Muscle of leg (tissue), 11 donors: ENCODE data around the gene VCL. TPM values are rescaled to one million over a fixed set of nuclear protein-coding genes. Genes with fewer than 3 reads are reported as not detected.
A peak's percentile ranks its signal among the peaks of the same experiment; 100 is the strongest.

Experiments used
- DNase-seq: peaks from one replicate; pipeline ENCODE4 v3.0.0; 2013
- H3K27ac ChIP-seq: one replicate; pipeline ENCODE4 v1.5.1; 2013; ENCODE audit warnings: mild to moderate bottlenecking, low read length, control low read depth
- H3K27me3 ChIP-seq: one replicate; pipeline ENCODE4 v1.6.1; 2013; ENCODE audit warnings: low read length; ENCODE audit not compliant: control insufficient read depth, insufficient read depth
- H3K36me3 ChIP-seq: one replicate; pipeline ENCODE4 v1.6.1; 2013; ENCODE audit warnings: low read length; ENCODE audit not compliant: control insufficient read depth, insufficient read depth
- H3K4me1 ChIP-seq: one replicate; pipeline ENCODE4 v1.6.1; 2013; ENCODE audit warnings: low read length; ENCODE audit not compliant: control insufficient read depth, insufficient read depth
- H3K4me3 ChIP-seq: one replicate; pipeline ENCODE4 v1.5.1; 2013; ENCODE audit warnings: low read length, control low read depth
- H3K9me3 ChIP-seq: replicated peaks from 2 replicates; pipeline ENCODE4 v1.6.1; 2013; ENCODE audit warnings: low read depth, low read length; ENCODE audit not compliant: control insufficient read depth
- WGBS: methylation state at CpG from one replicate; pipeline ENCODE4 v1.1.5; 2013; ENCODE audit warnings: missing lambda C conversion rate; ENCODE audit not compliant: insufficient coverage; 5-methylcytosine and 5-hydroxymethylcytosine counted together
- polyA plus RNA-seq, 8 donors: library from polyadenylated mRNA; unstranded; fragments of 120-200 nt; gene quantifications; one replicate each; pipeline versions ENCODE4 v1.2.1 to v1.2.3, GENCODE V29; 2013; ENCODE audit warnings: inconsistent platforms in 1 of 8, low replicate concordance in 1 of 8; ENCODE audit not compliant: insufficient read length in 8 of 8, insufficient read depth in 1 of 8
- total RNA-seq: library from RNA; stranded (reverse); fragments of 120-200 nt; gene quantifications from one replicate; pipeline ENCODE4 v1.2.4, GENCODE V29; 2013

The VCL gene
- total and polyA plus RNA-seq, 9 donors, result 99.2 to 153 (median 124) TPM

DNA sequence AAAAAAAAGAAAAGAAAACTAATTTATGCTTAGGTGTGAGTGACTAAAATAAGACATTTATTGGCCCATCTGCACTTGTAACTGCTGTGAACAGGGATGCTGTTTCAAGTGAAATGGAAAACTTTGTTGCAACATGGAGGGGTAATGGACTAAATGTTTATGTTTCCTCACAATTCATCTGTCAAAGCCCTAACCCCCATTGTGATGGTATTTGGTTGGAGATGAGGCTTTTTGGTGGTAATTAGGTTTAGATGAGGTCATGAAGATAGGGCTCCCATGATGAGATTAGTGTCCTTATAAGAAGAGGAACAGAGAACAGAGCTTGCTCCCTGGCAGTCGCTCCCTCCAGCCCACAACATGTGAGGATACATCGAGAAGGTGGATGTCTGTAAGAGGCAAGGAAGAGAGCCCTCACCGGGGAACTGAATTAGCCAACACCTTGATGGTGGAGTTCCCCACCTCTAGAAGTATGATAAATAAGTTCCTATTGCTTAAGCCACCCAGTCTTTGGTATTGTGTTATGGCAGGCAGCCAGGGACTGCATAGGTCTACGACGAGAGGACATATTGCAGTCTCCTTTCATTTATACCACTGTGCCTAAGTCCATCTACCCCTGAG is 28.6 kb upstream of the VCL start:
- no peak overlapping the region for H3K27ac ChIP-seq
- H3K4me3 ChIP-seq, result no peak overlapping the region
- no peaks in the 10 kb centered on the region for H3K27me3 ChIP-seq
- no CpG with 5 or more reads among the region's 5 CpGs for WGBS
- H3K4me1 ChIP-seq, result peaks cover 34% of the 10 kb centered on the region
- DNase-seq, result no peak
- H3K36me3 ChIP-seq, result no peaks in the 10 kb centered on the region
- H3K9me3 ChIP-seq, result no peaks in the 10 kb centered on the region

DNA sequence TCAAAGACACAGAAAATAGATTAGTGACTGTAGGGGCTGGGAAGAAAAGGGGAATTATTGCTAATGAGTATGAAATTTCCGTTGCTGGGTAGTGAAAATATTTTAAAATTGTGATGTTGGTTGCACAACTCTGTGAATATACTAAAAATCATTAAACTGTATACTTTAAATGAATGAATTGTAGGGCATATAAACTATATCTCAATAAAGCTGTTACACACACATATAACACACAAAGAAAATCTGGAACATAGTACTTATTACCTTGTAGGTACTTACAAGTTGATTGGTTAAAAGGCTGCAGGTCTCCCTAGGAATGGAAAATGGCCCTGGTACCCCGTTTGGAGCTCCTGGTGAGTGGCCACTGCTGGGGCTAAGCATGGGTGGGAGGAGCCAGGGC is 27.1 kb upstream of the VCL start:
- no peaks in the 10 kb centered on the region for H3K9me3 ChIP-seq
- no peak overlapping the region for H3K4me3 ChIP-seq
- DNase-seq, result no peak
- peaks cover 23% of the 10 kb centered on the region for H3K4me1 ChIP-seq
- no CpG with 5 or more reads among the region's 2 CpGs for WGBS
- no peaks in the 10 kb centered on the region for H3K36me3 ChIP-seq
- no peaks in the 10 kb centered on the region for H3K27me3 ChIP-seq
- no peak overlapping the region for H3K27ac ChIP-seq

DNA sequence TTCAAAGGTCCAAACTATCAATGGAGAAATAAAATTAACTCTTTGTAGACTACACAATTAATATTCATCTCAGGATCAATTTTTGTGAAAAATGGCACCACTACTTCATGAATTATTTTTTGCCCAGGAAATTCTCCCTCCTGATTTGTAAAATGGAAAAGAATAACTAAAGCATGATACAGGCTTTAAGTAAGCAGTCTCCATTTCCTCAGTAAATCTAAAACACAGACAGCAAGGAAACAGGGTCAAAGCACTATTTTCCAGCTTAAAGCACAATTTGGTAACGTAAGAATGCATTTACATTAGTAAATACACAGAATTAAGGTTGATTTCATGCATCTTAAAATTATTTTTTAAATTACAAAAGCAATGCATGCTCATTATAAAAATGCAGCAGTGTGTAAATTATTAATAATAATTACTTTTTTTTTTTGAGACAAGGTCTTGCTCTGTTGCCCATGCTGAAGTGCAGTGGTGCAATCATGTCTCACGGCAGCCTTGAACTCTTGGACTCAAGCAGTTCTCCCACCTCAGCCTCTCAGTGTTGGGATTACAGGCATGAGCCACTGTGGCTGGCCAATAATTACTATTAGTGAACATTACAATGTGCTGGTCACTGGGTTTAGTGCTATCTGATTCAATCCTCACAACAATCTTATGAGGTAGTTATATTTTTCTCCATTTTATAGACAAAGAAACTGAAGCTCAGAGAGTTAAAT is 26.1 kb upstream of the VCL start:
- Histone ChIP-seq H3K4me1 (peaks cover 14% of the 10 kb centered on the region), H3K36me3 (no peaks in the 10 kb centered on the region), H3K27me3 (no peaks in the 10 kb centered on the region), H3K4me3 (no peak overlapping the region), H3K9me3 (no peaks in the 10 kb centered on the region), H3K27ac (no peak overlapping the region)
- no CpG with 5 or more reads among the region's 2 CpGs for WGBS
- peak; percentile 41 for DNase-seq

DNA sequence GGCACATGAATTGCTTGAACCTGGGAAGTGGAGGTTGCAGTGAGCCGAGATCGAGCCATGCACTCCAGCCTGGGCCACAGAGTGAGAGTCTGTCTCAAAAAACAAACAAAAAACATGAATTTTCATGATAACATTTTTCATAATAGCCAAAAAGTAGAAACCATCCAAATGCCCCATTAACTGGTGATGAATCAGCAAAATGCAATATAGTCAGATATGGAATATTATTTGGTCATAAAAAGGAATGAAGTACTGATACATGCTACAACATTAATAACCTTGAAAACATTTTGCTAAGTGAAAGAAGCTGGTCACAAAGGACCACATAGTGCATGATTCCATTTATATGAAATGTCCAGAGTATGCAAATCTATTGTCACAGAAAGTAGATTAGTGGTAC is 24.5 kb upstream of the VCL start:
- Histone ChIP-seq H3K36me3 (no peaks in the 10 kb centered on the region), H3K4me1 (no peaks in the 10 kb centered on the region), H3K27ac (no peak overlapping the region), H3K4me3 (no peak overlapping the region), H3K27me3 (no peaks in the 10 kb centered on the region), H3K9me3 (no peaks in the 10 kb centered on the region)
- no peak for DNase-seq
- WGBS, result no CpG with 5 or more reads among the region's 2 CpGs

DNA sequence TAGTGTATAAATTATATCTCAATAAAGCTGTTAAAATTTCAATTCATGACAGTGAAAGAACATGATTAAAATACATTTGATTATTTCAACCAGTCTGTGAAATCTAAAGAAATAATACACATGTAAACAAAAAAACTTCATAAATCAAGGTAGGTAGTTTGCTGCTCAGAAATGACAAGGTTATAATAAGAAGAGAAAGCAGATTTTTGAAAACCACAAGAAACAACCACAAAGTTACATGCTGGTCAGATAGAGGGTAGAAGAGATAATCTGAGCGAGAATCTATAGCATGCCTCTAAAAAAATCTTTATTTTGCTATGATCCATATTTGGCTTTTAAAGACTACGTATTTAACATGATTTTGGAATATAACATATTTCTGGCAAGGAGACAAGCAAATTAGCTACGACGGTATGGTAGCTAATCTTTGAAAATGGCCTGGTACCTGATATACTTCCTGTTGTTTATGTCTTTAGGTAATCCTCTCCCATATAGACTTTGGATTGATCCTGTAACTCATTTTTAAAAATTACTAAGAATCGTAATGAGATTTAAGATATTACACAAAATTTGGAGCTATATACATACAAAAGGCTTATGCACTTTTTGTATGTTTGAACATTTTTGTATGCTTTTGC is 23.5 kb upstream of the VCL start:
- no peaks in the 10 kb centered on the region for H3K9me3 ChIP-seq
- H3K4me3 ChIP-seq, result no peak overlapping the region
- no peak overlapping the region for H3K27ac ChIP-seq
- no peaks in the 10 kb centered on the region for H3K36me3 ChIP-seq
- H3K27me3 ChIP-seq, result no peaks in the 10 kb centered on the region
- no CpG with 5 or more reads among the region's 5 CpGs for WGBS
- no peaks in the 10 kb centered on the region for H3K4me1 ChIP-seq
- no peak for DNase-seq

DNA sequence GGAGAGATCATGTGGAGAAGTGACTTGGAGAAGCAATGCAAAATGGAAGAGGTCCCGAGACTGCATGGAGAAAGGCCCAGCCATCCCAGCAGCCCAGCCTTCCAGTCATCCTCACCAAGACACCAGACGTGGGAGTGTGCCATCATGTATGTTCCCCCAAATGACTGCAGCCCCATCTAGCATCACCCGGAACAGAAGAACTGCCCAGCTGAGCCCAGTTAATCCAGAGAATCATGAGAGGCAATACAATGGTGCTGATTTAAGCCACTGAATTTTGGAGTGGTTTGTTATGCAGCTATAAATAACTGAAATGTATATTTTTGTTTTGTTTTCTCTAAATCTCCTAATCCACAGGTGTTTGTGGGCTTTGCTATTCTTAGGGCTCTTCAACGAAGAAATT is 22.5 kb upstream of the VCL start:
- H3K27me3 ChIP-seq, result no peaks in the 10 kb centered on the region
- WGBS, result 100% methylated on average over 2 of the region's 4 CpGs

DNA sequence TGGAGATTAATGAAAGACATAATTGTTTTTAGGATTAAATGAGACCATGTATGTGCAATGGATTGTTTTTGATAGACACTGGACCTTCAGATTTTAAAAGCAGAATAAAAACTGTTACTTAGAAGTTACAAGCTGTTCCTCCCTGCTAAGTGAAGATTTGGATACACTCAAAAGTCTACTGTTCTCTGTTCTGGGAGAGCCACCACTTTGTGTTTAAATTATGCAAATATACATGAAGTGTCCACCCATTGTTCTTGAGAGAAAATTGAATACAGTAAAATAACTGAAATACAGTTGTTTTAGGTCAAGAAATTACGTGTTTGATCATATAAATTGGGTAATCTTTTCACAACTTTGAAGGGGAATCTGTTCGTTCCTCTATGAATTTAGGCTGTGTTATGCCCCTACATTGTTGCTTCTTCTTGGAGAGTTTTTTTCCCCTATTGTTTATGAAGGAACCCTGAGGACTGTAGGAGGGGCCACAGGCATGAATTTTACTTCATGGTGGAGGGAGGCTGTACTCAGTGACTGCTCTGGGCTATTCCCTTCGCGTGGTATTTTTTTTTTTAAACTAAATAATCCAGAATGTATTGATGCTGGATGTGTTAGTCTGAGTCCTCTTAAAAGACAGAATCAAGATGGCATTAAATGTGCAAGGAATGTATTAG is 18.6 kb upstream of the VCL start:
- H3K4me1 ChIP-seq, result no peaks in the 10 kb centered on the region
- no CpG with 5 or more reads among the region's 4 CpGs for WGBS

More for the DNA sequence above, 22.5 kb upstream of the VCL start:
- Histone ChIP-seq H3K4me1 (no peaks in the 10 kb centered on the region), H3K27ac (no peak overlapping the region), H3K9me3 (no peaks in the 10 kb centered on the region), H3K4me3 (no peak overlapping the region), H3K36me3 (no peaks in the 10 kb centered on the region)
- no peak for DNase-seq

DNA sequence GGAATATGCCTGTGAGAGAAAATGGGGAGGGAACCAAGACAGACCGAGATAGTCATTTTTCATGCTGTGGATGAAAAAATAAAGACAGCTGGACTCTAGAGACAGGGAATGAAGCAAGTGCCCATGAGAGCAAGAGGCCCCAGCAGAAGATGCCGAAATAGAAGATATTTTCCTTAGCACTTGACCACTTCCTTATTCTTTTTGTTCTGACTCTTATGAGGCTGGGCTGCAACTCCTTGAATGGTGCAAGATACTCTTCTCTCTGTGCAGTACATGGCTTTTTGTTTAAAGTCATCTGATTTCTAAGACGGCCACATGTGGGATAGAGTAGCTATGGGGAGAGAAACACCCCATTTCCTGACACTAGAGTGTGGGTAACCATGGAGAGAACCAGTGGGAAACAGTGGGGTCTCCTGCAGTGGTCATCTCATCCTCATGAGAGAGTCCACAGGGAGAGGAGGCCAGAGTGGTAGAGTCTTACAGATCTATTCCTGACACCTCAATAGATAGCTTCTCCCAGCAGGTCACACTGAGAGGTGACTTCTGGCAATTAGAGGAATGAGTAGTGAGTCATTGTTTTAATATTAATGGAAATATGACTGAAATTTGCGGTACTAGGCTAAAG is 18.0 kb upstream of the VCL start:
- H3K9me3 ChIP-seq, result no peaks in the 10 kb centered on the region
- no peak overlapping the region for H3K4me3 ChIP-seq
- H3K4me1 ChIP-seq, result no peaks in the 10 kb centered on the region
- H3K36me3 ChIP-seq, result no peaks in the 10 kb centered on the region
- no peak overlapping the region for H3K27ac ChIP-seq
- DNase-seq, result peak; percentile 38
- H3K27me3 ChIP-seq, result no peaks in the 10 kb centered on the region
- 44% methylated on average over 1 of the region's 4 CpGs for WGBS

More for the DNA sequence above, 18.6 kb upstream of the VCL start:
- Histone ChIP-seq H3K27ac (no peak overlapping the region), H3K4me3 (no peak overlapping the region), H3K27me3 (no peaks in the 10 kb centered on the region), H3K9me3 (no peaks in the 10 kb centered on the region), H3K36me3 (no peaks in the 10 kb centered on the region)
- DNase-seq, result no peak

DNA sequence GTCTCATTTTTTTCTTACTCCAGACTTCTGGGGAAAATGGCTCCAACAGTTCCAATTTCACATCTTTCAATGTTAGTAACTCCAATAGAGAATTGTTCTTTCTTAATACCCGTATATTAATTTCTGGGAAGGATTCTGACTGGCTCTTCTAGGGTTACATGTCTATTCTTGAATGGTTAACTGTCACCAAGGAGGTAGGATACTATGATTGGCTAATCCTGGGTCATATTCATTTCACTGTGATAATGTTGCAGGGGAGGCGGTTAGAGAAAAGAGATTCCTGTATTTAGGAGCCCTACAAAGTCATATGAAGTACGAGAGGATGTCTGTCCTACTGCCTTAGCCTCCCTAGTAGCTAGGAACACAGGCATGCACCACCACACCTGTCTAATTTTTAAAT is 16.1 kb upstream of the VCL start:
- no CpG with 5 or more reads among the region's 3 CpGs for WGBS
- H3K36me3 ChIP-seq, result no peaks in the 10 kb centered on the region
- no peaks in the 10 kb centered on the region for H3K4me1 ChIP-seq
- no peak for DNase-seq
- no peak overlapping the region for H3K27ac ChIP-seq
- no peaks in the 10 kb centered on the region for H3K9me3 ChIP-seq
- H3K27me3 ChIP-seq, result no peaks in the 10 kb centered on the region
- no peak overlapping the region for H3K4me3 ChIP-seq
